HepG2 (cell line): Measurements from ENCODE around the gene LIMA1. TPM values are rescaled to one million over a fixed set of nuclear protein-coding genes. Genes with fewer than 3 reads are reported as not detected.

Source experiments
- BORCS8-MEF2B ChIP-seq: sonication (generic); formaldehyde crosslinking; IDR thresholded peaks from 2 replicates; pipeline ENCODE4 v1.8.0; 2022; ENCODE audit warnings: mild to moderate bottlenecking, missing genetic modification reagents
- CEBPG ChIP-seq: IDR thresholded peaks from 2 replicates; pipeline ENCODE4 v1.6.1; 2016
- FOXA1 ChIP-seq, 2 experiments: fragments of 450-650 bp in 1 of 2; sonication (generic) in 1 of 2; formaldehyde crosslinking in 1 of 2; IDR thresholded peaks; 2 replicates each; pipeline versions ENCODE4 v1.4.0 to v1.6.1; 2016 to 2020; ENCODE audit warnings: missing genetic modification reagents in 1 of 2
- MED1 ChIP-seq: sonication (generic); formaldehyde crosslinking; IDR thresholded peaks from 2 replicates; pipeline ENCODE4 v1.4.0; 2020; ENCODE audit warnings: missing genetic modification reagents
- MED8 ChIP-seq: sonication (generic); formaldehyde crosslinking; IDR thresholded peaks from 2 replicates; pipeline ENCODE4 v1.8.1; 2023; ENCODE audit warnings: mild to moderate bottlenecking, missing genetic modification reagents; ENCODE audit not compliant: insufficient replicate concordance
- RBM22 ChIP-seq: fragments of 200-400 bp; formaldehyde crosslinking; optimal IDR thresholded peaks from 2 replicates; pipeline ENCODE3; 2017; ENCODE audit warnings: mild to moderate bottlenecking, low read length, moderate library complexity
- RFXAP ChIP-seq: sonication (generic); formaldehyde crosslinking; IDR thresholded peaks from 2 replicates; pipeline ENCODE4 v1.4.0; 2020; ENCODE audit warnings: missing genetic modification reagents, borderline replicate concordance
- SIX4 ChIP-seq: sonication (generic); formaldehyde crosslinking; IDR thresholded peaks from 2 replicates; pipeline ENCODE4 v1.4.0; 2020; ENCODE audit warnings: missing genetic modification reagents
- ZNF12 ChIP-seq: sonication (generic); formaldehyde crosslinking; IDR thresholded peaks from 2 replicates; pipeline ENCODE4 v1.5.0; 2020; ENCODE audit warnings: missing genetic modification reagents
- ZNF878 ChIP-seq: sonication (generic); formaldehyde crosslinking; IDR thresholded peaks from 2 replicates; pipeline ENCODE4 v1.8.1; 2023; ENCODE audit warnings: mild to moderate bottlenecking, missing genetic modification reagents, moderate library complexity
- polyA plus RNA-seq, 8 experiments: library from polyadenylated mRNA; depleted of rRNA in 3 of 8; stranded (reverse) in 7 of 8; unstranded in 1 of 8; fragments of >200 nt; fragmentation: Illumina TruSeq in 4 of 8; extraction: Trizol in 4 of 8; gene quantifications; 2 replicates each; pipeline versions ENCODE4 v1.2.1 to v1.2.3, GENCODE V29; 2011 to 2016; ENCODE audit warnings: low read depth in 4 of 8, missing spikeins in 1 of 8, mixed read lengths in 1 of 8; ENCODE audit not compliant: insufficient read depth in 1 of 8
- total RNA-seq, 5 experiments: library from RNA; depleted of rRNA; stranded (reverse); fragments of >200 nt; fragmentation: Illumina TruSeq; extraction: Trizol; gene quantifications; 2 replicates each; pipeline ENCODE4 v1.2.3, GENCODE V29; 2016; ENCODE audit warnings: low read depth in 1 of 5
- TF ChIP-seq, protein P1 (sequence below), 2 experiments: fragments of 450-650 bp in 1 of 2; sonication (generic) in 1 of 2; formaldehyde crosslinking in 1 of 2; IDR thresholded peaks; 2 replicates each; pipeline versions ENCODE4 v1.6.1 to v1.8.0; 2016 to 2022; ENCODE audit warnings: antibody characterized with exemption in 1 of 2, mild to moderate bottlenecking in 1 of 2, missing genetic modification reagents in 1 of 2
- TF ChIP-seq, protein P2 (sequence below): sonication (generic); formaldehyde crosslinking; IDR thresholded peaks from 2 replicates; pipeline ENCODE4 v1.9.0; 2021; ENCODE audit warnings: mild to moderate bottlenecking, missing genetic modification reagents
- TF ChIP-seq, protein P3 (sequence below): sonication (generic); formaldehyde crosslinking; conservative IDR thresholded peaks from 2 replicates; pipeline ENCODE4 v1.8.0; 2022; ENCODE audit warnings: mild to moderate bottlenecking, moderate library complexity, missing genetic modification reagents

Gene LIMA1
- total and polyA plus RNA-seq, 2 of the 13 experiments (the other 11 are each of a cell fraction or from before 2014, with no cell fraction given): 13.0 to 19.8 TPM

DNA sequence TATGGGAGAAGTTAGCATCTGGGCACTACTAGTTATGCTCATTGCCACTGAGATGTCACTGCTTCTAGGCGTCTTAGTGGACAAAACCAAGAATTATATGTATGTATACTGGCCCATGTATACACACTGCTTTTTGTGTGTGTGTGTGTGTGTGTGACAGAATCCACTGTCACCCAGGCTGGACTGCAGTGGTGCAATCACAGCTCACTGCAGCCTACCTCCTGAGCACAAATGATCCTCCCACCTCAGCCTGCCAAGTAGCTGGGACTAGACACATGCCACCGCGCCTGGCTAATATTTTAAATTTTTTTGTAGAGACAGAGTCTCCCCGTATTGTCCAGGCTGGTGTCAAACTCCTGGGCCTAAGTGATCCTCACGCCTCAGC lies 25.2 kb downstream of the LIMA1 start (continued):
- TF ChIP-seq, protein P1, sequence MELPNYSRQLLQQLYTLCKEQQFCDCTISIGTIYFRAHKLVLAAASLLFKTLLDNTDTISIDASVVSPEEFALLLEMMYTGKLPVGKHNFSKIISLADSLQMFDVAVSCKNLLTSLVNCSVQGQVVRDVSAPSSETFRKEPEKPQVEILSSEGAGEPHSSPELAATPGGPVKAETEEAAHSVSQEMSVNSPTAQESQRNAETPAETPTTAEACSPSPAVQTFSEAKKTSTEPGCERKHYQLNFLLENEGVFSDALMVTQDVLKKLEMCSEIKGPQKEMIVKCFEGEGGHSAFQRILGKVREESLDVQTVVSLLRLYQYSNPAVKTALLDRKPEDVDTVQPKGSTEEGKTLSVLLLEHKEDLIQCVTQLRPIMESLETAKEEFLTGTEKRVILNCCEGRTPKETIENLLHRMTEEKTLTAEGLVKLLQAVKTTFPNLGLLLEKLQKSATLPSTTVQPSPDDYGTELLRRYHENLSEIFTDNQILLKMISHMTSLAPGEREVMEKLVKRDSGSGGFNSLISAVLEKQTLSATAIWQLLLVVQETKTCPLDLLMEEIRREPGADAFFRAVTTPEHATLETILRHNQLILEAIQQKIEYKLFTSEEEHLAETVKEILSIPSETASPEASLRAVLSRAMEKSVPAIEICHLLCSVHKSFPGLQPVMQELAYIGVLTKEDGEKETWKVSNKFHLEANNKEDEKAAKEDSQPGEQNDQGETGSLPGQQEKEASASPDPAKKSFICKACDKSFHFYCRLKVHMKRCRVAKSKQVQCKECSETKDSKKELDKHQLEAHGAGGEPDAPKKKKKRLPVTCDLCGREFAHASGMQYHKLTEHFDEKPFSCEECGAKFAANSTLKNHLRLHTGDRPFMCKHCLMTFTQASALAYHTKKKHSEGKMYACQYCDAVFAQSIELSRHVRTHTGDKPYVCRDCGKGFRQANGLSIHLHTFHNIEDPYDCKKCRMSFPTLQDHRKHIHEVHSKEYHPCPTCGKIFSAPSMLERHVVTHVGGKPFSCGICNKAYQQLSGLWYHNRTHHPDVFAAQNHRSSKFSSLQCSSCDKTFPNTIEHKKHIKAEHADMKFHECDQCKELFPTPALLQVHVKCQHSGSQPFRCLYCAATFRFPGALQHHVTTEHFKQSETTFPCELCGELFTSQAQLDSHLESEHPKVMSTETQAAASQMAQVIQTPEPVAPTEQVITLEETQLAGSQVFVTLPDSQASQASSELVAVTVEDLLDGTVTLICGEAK (IDR thresholded peaks at IDR 0.05): no peak
- TF ChIP-seq, protein P1 (CRISPR knock-in tag; IDR thresholded peaks at IDR 0.05): no peak
- TF ChIP-seq BORCS8-MEF2B (no peak), CEBPG (CRISPR knock-in tag) (0 out of 2 replicates have a peak, but pooled peaks have one; percentile 13), ZNF12 (CRISPR knock-in tag) (no peak), RFXAP (CRISPR knock-in tag) (no peak), MED1 (CRISPR knock-in tag) (no peak), ZNF878 (no peak), SIX4 (CRISPR knock-in tag) (no peak), FOXA1 (IDR thresholded peaks at IDR 0.05) (no peak), FOXA1 (CRISPR knock-in tag; IDR thresholded peaks at IDR 0.05) (0 out of 2 replicates have a peak, but pooled peaks have one; percentile 11), RBM22 (no peak), MED8 (no peak)
- TF ChIP-seq, protein P2, sequence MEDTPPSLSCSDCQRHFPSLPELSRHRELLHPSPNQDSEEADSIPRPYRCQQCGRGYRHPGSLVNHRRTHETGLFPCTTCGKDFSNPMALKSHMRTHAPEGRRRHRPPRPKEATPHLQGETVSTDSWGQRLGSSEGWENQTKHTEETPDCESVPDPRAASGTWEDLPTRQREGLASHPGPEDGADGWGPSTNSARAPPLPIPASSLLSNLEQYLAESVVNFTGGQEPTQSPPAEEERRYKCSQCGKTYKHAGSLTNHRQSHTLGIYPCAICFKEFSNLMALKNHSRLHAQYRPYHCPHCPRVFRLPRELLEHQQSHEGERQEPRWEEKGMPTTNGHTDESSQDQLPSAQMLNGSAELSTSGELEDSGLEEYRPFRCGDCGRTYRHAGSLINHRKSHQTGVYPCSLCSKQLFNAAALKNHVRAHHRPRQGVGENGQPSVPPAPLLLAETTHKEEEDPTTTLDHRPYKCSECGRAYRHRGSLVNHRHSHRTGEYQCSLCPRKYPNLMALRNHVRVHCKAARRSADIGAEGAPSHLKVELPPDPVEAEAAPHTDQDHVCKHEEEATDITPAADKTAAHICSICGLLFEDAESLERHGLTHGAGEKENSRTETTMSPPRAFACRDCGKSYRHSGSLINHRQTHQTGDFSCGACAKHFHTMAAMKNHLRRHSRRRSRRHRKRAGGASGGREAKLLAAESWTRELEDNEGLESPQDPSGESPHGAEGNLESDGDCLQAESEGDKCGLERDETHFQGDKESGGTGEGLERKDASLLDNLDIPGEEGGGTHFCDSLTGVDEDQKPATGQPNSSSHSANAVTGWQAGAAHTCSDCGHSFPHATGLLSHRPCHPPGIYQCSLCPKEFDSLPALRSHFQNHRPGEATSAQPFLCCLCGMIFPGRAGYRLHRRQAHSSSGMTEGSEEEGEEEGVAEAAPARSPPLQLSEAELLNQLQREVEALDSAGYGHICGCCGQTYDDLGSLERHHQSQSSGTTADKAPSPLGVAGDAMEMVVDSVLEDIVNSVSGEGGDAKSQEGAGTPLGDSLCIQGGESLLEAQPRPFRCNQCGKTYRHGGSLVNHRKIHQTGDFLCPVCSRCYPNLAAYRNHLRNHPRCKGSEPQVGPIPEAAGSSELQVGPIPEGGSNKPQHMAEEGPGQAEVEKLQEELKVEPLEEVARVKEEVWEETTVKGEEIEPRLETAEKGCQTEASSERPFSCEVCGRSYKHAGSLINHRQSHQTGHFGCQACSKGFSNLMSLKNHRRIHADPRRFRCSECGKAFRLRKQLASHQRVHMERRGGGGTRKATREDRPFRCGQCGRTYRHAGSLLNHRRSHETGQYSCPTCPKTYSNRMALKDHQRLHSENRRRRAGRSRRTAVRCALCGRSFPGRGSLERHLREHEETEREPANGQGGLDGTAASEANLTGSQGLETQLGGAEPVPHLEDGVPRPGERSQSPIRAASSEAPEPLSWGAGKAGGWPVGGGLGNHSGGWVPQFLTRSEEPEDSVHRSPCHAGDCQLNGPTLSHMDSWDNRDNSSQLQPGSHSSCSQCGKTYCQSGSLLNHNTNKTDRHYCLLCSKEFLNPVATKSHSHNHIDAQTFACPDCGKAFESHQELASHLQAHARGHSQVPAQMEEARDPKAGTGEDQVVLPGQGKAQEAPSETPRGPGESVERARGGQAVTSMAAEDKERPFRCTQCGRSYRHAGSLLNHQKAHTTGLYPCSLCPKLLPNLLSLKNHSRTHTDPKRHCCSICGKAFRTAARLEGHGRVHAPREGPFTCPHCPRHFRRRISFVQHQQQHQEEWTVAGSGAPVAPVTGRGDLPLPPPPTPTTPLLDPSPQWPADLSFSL (CRISPR knock-in tag): peak; percentile 35; the same call in 1 of the 2 replicates
- TF ChIP-seq, protein P3, sequence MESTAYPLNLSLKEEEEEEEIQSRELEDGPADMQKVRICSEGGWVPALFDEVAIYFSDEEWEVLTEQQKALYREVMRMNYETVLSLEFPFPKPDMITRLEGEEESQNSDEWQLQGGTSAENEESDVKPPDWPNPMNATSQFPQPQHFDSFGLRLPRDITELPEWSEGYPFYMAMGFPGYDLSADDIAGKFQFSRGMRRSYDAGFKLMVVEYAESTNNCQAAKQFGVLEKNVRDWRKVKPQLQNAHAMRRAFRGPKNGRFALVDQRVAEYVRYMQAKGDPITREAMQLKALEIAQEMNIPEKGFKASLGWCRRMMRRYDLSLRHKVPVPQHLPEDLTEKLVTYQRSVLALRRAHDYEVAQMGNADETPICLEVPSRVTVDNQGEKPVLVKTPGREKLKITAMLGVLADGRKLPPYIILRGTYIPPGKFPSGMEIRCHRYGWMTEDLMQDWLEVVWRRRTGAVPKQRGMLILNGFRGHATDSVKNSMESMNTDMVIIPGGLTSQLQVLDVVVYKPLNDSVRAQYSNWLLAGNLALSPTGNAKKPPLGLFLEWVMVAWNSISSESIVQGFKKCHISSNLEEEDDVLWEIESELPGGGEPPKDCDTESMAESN (CRISPR knock-in tag): no peak
